RPMI7951 (cell line): ENCODE measurements around the gene MT1G. TPM values are rescaled to one million over a fixed set of nuclear protein-coding genes. Genes with fewer than 3 reads are reported as not detected.
"Not testable (repeated sequence)": the region's sequence is repeated elsewhere in the genome, so short reads cannot be mapped to it uniquely, and the experiment has no call there.

ENCODE experiments used
- DNase-seq: peaks from one replicate; pipeline ENCODE4 v3.0.0-alpha.2; 2012; ENCODE audit warnings: low read depth
- total RNA-seq: library from RNA; depleted of rRNA; stranded (reverse); fragments of >200 nt; shearing (Covaris generic); gene quantifications from 2 replicates; pipeline ENCODE4 v1.2.3, GENCODE V29; 2014

MT1G gene
- total RNA-seq, 1 experiment from 2014 or later, result 13.5 TPM

DNA sequence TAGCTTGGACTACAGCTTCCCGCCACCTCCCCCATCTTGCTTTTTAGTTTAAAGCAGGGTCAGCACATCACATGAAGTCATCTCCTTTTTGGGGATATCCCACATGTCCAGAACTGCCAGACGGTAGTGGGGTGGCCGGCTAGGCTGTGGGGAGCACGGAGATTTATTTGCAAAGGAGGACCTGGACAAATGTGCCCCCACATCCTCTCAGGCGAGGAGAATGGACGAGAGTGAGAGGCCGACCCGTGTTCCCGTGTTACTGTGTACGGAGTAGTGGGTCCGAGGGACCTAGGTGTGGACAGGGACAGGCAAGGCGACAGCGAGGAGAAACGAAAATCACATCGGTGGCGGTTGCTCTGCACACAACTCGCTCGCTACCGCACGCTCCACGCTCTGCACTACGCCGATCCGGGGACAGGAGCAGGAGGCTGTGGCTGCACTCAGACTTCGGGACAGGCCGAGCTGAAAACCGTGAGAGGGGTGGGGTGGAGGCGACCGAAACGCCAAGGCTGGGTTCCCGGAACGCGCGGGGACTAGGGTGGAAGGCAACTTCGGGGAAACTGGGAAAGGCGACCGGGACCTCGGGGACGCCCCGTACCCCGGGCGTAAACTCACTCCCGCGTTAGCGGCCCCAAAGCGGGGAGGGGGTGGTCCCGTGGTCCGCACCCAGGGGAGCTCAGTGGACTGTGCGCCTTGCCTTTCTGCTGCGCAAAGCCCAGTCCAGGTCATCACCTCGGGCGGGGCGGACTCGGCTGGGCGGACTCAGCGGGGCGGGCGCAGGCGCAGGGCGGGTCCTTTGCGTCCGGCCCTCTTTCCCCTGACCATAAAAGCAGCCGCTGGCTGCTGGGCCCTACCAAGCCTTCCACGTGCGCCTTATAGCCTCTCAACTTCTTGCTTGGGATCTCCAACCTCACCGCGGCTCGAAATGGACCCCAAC is 29.8 kb downstream of the MT1G start, which contains the start of gene MT1A:
TSS of gene MT1A (plus strand) at position 853 of the 937 bp plus-strand sequence. CDS start at position 926, 73 bp downstream.
- DNase-seq, result peak; percentile 23

DNA sequence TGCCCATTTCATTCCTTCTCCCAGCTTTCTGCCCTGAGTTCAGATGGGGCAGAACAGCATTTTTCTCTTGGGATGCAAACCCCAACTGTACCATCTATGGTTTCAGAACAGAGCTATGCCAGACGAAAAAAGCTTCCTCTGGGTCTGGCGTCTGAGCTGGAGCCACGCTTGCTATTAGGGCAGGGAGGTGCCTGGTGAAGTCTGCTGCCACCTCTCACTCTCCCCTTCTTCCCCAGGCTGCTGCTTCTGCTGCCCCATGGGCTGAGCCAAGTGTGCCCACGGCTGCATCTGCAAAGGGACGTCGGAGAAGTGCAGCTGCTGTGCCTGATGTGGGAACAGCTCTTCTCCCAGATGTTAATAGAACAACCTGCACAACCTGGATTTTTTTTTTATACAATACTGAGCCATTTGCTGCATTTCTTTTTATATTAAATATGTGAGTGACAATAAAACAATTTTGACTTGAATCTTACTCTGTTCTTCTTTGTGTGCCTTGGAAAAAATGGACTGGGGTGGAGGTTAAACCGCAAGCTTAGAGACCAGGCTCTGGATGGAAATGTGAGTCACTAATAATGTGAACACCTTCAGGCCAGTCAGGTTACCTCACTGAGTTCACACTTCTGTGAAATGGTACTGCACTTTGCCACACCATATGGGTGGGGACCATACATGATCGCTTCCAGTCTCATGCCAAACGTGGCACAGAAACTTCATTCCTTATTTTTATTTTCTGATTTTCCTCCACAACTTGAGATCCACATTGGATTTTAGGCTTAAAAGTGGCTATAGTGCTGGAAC is 31.1 kb downstream of the MT1G start:
- no peak for DNase-seq

DNA sequence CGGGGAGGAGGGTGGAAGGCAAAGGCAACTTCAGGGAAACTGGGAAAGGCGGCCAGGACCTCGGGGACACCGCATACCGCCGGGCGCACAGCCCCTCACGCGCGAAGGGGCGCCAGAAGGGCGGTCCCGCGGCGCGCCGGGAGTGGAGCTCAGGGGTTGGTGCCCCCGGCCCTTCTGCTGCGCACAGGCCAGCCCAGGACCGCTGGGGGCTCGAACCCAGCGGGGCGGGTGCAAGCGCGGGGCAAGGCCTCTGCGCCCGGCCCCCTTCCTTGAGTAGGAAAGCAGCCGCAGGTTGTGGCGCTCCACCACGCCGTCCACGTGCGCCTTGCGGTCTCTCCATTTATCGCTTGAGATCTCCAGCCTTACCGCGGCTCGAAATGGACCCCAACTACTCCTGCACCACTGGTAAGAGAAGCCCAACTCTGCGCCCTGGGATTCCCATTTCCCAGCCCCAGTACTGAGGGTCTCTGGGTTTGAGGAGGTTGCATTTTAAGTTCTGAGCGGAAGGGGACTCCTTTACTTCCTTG is 32.4 kb downstream of the MT1G start:
- no peak for DNase-seq

DNA sequence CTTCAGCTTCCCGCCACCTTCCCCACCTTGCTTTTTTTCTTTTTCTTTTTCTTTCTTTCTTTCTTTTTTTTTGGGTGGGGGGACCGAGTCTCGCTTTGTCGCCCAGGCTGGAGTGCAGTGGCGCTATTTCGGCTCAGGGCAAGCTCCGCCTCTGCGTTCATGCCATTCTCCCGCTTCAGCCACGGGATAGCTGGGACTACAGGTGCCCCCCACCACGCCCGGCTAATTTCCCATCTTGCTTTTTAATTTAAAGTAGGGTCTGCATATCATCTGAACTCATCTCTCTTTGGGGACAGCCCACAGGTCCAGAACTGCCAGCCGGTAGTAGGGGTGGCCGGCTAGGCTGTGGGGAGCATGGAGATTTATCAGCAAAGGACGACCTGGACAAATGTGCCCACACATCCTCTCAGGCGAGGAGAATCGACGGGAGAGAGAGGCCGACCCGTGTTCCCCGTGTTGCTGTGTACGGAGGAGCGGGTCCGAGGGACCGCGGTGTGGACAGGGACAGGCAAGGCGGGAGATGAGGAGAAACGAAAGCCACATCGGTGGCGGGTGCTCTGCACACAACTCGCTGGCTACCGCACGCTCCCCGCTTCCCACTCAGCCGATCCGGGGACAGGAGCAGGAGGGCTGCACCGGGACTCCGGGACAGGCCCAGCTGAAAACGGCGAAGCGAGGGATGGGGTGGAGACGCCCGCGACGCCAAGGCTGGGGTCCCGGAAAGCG is 33.0 kb downstream of the MT1G start:
- DNase-seq, result no peak

DNA sequence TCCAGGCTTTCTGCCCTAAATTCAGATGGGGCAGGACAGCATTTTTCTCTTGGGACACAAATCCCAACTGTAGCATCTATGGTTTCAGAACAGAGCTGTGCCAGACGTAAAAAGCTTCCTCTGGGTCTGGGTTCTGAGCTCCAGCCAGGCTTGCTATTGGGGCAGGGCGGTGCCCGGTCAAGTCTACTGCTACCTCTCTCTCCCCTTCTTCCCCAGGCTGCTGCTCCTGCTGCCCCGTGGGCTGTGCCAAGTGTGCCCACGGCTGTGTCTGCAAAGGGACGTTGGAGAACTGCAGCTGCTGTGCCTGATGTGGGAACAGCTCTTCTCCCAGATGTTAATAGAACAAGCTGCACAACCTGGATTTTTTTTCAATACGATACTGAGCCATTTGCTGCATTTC is 34.3 kb downstream of the MT1G start:
- no peak for DNase-seq

DNA sequence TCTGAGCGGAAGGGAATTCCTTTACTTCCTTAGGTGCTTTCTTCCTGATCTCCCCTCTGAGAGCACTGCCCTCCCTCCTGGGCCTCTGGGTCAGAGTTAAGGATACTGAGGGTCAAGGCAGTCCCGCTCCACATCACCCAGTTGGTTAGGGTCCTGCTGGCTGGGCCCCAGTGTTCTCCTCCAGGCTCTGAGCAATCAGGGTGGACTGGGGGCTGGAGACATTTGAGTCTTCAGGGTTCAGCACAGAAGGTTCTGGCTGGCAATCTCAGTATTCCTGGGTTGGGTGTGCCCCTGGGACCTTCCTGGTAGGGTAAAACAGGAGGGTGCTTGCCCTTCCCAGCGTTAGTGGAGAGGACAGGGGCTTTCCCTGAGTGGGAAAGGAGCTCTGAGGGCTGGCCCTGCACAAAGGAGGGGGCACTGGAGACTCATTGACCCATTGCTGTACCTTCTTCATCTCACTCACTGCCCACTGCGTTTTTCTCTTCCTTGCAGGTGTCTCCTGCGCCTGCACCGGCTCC is 35.0 kb downstream of the MT1G start:
- DNase-seq, result no peak

DNA sequence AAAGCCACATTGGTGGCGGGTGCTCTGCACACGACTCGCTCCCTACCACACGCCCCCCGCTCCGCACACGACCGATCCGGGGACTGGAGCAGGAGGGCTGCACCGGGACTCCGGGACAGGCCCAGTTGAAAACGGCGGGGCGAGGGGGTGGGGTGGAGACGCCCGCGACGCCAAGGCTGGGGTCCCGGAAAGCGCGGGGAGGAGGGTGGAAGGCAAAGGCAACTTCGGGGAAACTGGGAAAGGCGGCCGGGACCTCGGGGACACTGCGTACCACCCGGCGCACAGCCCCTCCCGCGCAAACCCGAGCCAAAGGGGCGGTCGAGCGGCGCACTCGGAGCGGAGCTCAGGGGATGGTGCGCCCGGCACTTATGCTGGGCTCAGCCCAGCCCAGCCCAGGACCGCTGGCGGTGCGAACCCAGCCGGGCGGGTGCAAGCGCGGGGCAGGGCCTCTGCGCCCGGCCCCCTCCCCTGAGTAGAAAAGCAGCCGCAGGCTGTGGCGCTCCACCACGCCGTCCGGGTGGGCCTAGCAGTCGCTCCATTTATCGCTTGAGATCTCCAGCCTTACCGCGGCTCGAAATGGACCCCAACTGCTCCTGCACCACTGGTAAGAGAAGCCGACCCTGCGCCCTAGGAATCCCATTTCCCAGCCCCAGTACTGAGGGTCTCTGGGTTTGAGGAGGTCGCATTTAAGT is 35.6 kb downstream of the MT1G start, which contains the start of gene MT1M:
TSS of gene MT1M (plus strand) at position 504 of the 692 bp plus-strand sequence. CDS start at position 577, 73 bp downstream.
- DNase-seq, result peak; percentile 26

DNA sequence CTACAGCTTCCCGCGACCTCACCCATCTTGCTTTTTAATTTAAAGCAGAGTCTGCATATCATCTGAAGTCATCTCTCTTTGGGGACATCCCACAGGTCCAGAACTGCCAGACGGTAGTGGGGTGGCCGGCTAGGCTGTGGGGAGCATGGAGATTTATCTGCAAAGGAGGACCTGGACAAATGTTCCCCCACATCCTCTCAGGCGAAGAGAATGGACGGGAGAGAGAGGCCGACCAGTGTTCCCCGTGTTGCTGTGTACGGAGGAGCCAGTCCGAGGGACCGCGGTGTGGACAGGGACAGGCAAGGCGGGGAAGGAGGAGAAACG is 36.1 kb downstream of the MT1G start:
- DNase-seq, result no peak

DNA sequence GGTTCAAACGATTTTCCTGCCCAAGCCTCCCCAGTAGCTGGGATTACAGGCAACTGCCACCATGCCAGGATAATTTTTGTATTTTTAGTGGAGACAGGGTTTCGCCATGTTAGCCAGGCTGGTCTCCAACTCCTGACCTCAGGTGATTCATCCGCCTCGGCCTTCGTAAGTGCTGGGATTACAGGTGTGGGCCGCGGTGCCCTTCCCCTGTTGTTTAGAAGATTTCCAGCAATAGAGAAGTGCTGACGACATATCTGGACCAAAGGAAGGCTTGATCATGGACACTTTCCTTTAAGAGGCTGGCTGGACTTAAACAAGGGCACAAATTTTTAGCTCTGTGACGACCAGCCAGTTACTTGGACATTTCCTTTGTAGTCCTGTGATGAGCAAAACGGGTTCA is 36.7 kb downstream of the MT1G start:
- no peak for DNase-seq

DNA sequence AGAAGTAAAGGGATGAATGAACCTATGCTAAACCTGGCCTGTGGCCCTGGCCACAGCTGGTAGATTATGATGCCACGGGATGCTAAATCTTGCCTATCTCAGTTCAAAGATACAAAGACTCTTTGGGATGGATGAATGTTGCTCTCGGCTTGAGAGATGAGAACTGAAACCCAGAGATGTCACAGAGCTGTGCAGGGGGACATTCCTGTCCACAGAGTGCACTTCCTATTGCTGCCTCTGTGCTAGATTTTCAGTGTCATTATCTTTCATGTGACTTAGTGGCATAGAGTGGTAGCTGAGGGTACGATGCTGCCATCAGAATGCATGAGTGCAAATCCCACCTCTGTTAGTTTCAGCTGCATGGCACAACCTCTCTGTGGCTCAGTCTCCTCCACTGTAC is 37.7 kb downstream of the MT1G start:
- no peak for DNase-seq

DNA sequence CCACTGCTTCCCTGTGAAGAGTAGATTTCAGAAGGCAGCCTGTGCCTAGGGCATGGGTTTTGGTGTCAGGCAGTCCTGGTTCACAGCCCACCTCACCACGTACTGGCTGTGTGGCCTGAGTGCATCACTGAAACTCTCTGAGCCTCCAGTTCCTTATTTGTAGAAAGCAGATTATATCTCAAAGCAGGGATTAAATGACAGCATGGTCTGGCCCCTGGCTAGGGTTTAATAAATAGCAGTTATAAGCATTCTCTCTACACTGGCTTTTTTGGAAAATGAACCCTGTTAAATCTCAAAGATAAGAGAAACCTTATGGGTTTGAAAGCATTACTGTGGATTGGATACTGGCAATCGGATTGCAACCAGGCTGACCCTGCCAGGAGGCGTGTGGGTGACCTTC is 38.3 kb downstream of the MT1G start:
- DNase-seq, result no peak

DNA sequence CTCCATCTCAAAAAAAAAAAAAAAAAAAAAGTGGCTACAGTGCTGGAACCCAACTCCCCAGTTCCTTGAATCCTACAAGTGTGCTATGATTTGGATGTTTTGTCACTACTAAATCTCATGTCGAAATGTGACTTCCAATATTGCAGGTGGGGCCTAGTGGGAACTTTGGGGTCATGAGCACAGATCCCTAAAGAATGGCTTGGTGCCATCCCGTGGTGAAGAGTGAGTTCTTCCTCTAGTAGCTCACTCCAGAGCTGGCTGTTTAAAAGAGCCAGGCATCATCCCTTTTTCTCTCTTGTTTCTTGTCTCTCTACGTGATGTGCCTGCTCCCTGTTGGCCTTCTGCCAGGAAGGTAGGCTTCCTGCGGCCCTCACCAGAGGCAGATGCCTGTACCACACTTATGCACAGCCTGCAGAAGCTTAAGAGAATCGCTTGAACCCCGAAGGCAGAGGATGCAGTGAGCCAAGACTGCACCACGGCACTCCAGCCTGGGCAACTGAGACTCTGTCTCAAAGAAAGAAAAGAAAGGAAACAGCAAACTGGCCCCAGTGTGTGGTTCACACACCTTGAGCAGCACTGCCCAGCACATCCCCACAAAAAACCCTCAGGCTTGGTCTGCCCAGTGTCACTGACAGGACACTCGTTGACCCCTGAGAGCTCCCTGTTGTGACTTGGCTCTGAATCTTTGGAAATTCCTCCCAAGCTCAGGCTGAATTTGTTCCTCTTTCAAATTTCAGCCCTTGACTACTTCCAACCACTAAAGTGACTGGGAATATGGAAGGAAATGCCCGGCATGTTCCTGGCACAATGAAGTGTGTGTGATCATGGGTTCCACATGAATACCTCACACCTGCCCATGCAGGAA is 39.1 kb downstream of the MT1G start:
- peak; percentile 39 for DNase-seq

DNA sequence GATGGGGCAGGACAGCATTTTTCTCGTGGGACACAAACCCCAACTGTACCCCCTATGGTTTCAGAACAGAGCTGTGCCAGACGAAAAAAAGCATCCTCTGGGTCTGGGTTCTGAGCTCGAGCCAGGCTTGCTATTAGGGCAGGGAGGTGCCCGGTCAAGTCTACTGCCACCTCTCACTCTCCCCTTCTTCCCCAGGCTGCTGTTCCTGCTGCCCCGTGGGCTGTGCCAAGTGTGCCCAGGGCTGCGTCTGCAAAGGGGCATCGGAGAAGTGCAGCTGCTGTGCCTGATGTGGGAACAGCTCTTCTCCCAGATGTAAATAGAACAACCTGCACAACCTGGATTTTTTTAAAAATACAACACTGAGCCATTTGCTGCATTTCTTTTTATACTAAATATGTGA is 41.2 kb downstream of the MT1G start:
- no peak for DNase-seq

DNA sequence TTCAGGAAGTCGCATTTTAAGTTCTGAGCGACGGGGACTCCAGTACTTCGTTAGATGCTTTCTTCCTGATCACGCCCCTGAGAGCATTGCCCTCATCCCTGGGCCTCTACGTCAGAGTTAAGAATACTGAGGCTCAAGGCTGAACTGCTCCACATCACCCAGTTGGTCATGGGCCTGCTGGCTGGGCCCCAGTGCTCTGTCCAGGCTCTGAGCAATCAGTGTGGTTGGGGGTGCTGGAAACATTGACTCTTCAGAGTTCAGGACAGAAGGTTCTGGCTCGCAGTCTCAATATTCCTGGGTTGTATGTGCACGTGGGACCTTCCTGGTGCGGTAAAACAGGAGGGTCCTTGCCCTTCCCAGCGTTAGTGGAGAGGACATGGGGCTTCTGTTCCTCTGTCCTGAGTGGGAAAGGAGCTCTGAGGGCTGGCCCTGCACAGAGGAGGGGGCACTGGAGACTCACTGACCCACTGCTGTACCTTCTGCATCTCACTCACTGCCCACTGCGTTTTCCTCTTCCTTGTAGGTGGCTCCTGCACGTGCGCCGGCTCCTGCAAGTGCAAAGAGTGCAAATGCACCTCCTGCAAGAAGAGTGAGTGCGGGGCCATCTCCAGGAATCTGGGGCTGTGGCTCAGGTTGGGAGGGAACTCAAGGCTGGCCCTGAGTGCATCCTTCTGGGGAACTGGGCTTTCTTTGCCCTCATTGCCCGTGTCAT is 41.8 kb downstream of the MT1G start:
- no peak for DNase-seq

DNA sequence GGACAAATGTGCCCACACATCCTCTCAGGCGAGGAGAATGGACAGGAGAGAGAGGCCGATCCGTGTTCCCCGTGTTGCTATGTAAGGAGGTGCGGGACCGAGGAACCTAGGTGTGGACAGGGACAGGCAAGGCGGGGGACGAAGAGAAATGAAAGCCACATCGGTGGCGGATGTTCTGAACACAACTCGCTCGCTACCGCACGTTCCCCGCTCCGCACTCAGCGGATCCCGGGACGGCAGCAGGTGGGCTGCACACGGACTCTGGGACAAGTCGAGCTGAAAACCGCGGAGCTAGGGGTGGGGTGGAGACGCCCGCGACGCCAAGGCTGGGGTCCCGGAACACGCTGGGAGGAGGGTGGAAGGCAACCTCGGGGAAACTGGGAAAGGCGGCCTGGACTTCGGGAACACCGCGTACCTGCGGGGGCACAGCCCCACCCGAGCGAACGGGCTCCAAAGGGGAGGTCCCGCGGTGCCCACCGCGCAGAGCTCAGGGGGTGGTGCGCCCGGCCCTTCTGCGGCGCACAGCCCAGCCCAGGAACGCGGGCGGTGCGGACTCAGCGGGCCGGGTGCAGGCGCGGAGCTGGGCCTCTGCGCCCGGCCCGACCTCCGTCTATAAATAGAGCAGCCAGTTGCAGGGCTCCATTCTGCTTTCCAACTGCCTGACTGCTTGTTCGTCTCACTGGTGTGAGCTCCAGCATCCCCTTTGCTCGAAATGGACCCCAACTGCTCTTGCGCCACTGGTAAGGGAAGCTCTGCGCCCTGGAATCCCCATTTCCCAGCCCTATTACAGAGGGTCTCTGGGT is 42.5 kb downstream of the MT1G start, which contains the start of gene MT1E:
TSS of gene MT1E (plus strand) at position 642 of the 803 bp plus-strand sequence. CDS start at position 713, 71 bp downstream.
- peak; percentile 91 for DNase-seq

DNA sequence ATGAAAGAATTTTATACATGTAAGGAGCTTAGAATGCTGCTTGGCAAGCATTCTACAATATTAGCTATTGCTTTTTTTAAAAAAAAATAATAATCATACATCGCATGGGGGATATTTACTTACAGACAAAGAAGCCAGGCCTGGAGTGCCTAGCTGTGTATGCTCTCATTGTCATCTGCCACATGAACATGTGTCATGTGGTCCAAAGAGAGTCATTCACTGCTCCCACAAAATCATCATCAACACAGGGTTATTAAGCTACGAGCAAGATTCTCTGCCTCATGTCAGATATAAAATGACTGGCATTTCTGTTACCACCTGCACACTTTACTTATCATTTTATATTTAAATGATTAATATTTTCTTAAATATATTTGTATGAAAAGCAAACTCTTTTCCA is 44.2 kb downstream of the MT1G start:
- DNase-seq, result no peak

DNA sequence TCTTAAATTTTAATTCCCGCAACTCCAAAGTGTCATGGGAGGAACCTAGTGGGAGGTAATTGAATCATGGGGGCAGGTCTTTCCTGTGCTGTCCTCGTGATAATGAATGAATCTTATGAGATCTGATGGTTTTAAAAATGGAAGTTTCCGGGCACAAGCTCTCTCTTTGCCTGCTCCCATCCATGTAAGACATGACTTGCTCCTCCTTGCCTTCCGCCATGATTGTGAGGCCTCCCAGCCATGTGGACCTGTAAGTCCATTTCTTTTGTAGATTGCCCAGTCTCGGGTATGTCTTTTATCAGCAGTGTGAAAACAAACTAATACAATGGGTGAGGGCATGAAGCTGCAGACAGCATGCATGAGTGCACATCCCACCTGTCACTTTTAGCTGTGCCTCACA is 44.7 kb downstream of the MT1G start:
- not testable (repeated sequence) for DNase-seq
